ENCODE data around the gene ABCC6. TPM values are rescaled to one million over a fixed set of nuclear protein-coding genes. Genes with fewer than 3 reads are reported as not detected.
"Not testable (repeated sequence)": the region's sequence is repeated elsewhere in the genome, so short reads cannot be mapped to it uniquely, and the experiment has no call there.

ABCC6 gene
- total RNA-seq, 1 experiment from 2014 or later, result not detected

DNA sequence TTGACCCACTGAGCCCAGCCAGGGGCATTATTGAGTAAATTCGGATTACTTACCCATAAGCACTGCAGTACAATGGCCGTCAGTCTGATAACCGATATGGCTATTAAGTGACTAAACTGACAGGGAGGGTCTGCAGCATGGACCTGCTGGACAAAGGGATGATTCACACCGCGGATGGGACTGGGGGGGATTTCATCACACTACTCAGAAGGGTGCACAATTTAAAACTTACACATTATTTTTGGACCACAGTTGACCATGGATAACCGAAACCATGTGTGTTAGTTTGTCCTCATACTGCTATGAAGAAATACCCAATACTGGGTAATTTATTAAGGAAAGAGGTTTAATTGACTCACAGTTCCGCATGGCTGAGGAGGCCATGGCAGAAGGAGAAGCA lies 106.5 kb downstream of the ABCC6 start:
- no peak for DNase-seq (ENCODE audit: low read depth)

DNA sequence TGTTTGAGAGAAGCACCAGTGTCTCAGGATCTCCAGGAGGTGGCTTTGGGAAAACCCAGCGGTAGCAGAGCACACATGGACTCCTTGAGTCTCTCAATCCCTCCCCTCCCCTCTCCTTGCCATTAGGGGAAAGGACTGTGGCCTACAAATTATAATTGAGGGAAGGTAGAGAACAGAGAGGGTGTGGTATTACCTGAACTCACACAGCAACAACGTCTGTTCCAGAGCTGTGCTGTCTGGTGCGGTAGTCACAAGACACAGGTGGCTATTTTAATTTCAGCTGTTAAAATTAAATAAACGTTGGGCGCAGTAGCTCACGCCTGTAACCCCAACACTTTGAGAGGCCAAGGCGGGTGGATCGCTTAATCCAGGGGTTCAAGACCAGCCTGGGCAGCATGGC lies 110.2 kb downstream of the ABCC6 start:
- no peak for DNase-seq (ENCODE audit: low read depth)

DNA sequence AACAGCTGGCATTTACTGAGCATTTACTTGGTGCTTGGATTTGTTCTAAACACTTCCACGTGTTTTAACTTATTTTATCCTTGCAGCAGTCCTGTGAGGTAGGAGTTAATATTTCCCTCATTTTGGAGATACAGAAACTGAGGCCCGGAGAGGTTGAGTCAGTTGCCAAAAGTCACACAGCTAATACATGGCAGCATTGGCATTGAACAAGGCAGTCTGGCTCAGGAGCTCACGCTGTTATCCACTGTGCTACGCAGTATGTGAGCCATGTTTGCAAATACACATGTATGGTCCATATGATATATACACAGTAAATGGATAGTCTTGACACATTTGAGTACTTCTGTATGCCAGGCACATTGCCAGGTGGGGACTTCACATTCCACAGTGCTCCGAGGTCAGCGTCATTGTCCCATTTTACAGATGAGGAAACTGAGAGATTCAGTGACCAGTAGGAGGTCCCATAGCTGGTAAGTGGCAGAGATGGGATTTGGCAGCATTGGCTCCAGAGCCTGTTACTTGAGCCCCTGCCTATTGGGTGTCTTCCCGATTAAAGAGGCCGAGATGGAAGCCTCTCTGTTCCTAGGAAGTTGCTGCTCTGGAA lies 110.7 kb downstream of the ABCC6 start:
- no peak for DNase-seq (ENCODE audit: low read depth)

DNA sequence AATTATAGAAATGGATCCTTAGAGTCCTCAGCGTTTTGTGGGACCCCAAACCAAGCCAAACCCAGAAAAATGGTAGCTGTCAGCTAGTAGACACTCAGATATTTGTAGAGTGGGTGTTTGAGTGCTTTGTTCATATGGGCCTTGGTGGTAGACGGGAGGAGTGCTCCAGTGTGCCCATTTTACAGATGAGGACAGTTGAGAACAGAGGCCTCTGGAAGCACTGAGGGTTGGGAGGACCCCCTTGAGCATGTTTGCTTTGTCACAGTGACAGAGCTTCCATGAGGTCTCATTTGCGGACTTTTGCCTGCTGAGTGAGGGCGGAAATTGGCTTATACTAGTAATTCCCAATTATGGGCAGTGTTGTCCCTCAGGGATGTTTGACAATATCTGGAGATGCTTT lies 111.7 kb downstream of the ABCC6 start:
- no peak for DNase-seq (ENCODE audit: low read depth)

DNA sequence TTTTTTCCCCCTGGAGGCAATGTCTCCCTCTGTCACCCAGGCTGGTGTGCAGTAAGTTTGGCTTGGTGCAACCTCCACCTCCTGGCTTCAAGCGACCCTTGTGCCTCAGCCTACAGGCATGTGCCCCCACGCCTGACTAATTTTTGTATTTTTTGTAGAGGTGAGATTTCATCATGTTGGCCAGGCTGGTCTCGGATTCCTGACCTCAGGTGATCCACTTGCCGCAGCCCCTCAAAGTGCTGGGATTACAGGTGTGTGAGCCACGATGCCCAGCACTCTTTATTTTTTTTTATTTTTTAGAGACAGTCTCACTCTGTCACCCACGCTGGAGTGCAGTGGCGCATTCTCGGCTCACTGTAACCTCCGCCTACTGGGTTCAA lies 113.2 kb downstream of the ABCC6 start:
- no peak for DNase-seq (ENCODE audit: low read depth)

DNA sequence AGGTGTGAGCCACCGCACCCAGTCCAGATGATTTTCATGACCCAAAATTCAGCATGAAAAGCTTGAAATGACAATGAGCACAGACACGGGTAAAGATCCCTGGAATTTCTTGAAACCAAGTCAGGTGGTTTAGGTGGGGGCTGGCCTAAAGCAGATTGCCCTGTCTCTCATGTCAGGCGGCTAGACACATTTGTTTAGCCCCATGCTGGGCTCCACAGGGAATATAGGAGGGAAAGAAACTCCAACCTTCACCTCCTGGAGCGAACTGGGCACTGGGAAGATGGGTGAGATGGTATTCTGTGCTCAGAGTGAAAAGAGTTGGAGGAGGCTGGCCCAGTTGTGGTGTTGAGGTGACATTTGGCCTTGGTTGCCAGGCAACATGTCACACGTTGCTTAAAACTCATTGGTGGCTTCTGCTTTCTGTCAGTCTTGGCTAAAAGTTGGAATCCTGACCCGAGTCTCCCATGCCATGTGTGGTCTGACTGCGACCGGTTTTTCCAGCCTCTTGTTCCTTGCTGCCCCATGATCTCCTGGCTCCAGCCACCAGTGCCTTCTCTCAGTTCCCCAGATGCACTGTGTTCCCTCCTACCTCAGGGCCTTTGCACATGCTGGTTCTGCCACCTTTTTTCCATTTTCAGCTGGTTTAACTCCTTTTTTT lies 113.7 kb downstream of the ABCC6 start:
- no peak for DNase-seq (ENCODE audit: low read depth)

DNA sequence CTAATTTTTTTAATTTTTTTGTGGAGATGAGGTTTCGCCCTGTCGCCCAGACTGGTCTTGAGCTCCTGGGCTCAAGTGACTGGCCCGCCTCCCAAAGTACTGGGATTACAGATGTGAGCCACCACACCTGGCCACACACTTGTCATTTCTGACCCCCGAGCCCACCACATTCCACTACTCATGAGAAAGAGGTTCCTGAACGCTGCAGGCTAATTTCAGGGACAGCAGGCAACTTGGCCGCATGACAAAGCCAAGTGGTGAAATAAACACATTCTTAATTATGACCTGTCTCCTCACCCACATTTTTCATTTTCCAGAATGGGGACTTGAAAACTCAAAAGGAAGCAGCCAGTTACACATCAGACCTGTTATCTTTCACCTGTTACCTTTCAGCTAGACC lies 114.5 kb downstream of the ABCC6 start:
- DNase-seq (ENCODE audit: low read depth), result no peak

DNA sequence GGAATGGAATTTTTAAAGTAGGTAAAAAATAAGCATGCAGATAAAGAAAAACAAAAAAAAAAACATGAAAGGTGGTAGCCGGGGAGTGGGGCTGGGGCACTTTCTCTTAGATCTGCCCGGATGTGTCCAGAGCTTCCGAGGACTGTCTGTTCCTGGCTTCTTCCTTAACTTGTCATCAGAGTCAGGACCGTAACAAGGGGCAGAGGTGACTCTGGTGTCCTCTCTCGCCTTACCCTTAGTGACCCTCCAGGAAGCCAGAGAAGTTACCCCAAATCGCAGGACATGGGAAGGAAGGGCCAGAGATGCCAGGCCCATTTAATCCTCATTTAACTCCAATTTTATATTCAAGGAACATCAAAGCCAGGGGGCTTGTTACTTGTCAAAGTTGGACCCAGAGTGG lies 115.5 kb downstream of the ABCC6 start:
- no peak for DNase-seq (ENCODE audit: low read depth)

DNA sequence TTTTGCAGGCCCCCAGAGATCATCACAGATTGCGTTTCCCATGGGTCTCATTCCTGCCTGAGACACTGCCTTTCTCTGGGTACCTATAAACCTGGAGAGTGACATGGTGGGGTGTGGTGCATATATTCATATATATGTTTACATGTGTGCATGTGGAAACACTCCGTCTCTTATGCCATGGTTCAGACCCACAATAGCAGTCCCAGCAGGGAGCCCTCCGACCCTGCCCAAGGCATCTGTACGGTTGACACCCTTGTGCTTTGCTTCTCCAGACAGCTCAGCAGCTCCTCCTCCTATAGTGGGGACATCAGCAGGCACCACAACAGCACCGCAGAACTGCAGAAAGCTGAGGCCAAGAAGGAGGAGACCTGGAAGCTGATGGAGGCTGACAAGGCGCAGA lies 116.8 kb downstream of the ABCC6 start:
- DNase-seq (ENCODE audit: low read depth), result no peak

DNA sequence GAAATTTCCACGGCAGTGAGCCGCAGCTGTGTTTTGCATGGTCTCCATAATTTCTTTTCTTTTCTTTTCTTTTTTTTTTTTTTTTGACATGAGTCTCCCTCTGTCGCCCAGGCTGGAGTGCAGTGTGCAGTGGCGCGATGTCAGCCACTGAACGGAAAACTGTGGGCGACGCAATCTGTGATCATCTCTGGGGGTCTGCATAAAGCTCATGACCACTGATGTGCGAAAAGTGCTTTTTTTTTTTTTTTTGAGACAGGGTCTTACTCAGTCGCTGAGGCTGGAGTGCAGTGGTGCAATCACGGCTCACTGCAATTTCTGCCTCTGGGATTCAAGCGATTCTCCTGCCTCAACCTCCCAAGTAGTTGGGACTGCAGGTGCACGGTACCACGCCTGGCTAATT lies 117.6 kb downstream of the ABCC6 start:
- DNase-seq (ENCODE audit: low read depth), result no peak

DNA sequence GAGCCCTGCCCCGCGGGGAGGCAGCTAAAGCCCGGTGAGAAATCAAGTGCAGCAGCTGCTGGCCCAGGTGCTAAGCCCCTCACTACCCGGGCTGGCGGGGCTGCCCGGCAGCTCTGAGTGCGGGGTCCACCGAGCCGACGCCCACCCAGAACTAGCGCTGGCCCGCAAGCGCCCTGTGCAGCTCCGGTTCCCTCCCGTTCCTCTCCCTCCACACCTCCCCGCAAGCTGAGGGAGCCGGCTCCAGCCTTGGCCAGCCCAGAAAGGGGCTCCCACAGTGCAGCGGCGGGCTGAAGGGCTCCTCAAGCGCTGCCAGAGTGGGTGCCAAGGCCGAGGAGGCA lies 118.5 kb downstream of the ABCC6 start:
- not testable (repeated sequence) for DNase-seq (ENCODE audit: low read depth)

DNA sequence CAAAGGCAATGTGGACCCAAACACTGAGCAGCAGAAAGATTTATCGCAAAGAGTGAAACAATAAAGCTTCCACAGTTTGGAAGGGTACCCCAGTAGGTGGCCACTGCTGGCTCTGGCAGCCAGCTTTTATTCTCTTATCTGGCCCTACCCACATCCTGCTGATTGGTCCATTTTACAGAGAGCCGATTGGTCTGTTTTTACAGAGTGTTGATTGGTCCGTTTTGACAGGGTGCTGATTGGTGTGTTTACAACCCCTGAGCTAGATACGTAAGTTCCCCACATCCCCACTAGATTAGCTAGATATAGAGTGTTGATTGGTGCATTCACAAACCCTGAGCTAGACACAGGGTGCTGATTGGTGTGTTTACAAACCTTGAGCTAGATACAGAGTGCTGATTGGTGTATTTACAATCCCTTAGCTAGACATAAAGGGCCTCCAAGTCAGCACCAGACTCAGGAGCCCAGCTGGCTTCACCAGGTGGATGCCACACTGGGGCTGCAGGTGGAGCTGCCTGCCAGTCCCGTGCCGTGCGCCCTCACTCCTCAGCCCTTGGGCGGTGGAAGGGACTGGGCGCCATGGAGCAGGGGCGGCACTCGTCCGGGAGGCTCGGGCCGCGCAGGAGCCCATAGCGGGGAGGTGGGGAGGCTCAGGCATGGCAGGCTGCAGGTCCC lies 119.0 kb downstream of the ABCC6 start:
- not testable (repeated sequence) for DNase-seq (ENCODE audit: low read depth)

DNA sequence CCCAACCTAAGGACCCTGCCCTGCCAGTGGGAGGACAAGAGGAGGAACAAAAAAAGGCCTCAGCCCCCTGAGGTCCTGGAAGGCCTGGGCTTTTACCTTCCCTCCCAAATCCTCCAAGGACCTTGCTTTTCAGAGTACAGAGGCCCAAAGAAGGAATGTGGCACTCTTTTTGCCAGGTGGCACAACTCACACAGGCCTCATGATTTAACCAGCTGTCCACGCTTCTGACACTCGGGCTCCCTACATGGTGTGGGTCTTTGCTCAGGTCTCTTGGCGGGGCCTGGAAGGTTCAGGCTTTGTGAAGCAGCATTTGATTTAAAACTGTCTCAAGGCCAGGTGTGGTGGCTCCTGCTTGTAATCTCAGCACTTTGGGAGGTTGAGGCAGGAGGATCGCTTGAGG lies 120.6 kb downstream of the ABCC6 start:
- no peak for DNase-seq (ENCODE audit: low read depth)

DNA sequence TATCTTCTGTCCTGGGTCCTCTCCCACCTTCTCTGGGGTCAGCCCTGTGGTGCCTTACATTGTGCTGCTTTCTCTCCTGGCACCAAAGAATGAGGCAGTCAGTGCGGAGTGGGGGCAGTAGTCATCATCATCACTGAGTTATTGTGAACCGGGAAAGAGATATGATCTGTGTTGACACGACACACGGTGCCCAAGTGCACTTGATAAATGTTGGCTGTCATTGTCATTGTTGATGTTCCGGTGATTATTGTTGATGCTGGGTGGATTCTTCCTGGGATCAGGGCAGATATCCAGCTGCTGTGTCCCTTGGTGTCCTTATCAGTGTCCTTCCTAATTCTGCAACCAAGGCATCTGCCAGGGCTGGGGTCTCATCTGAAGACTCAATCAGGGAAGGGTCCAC lies 121.7 kb downstream of the ABCC6 start:
- DNase-seq (ENCODE audit: low read depth), result no peak

DNA sequence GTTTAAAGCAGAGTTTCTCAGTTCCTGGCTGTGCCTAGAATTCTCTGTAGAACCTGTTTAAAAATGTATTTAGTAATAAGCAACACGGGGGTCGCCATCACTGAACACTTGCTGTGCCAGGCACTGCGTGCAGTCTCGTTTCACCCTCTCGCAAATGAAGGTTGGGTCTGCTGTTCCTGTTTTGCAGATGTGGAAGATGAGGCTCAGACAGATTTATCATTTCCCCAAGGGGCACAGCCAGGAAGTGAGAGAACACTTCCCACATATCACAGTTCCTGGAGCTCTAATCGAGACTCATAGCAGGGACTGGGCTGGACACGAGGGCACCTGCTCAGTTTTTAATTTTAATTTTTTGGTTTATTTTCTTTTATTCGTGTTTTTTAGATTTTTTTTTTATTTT lies 122.7 kb downstream of the ABCC6 start:
- DNase-seq (ENCODE audit: low read depth), result no peak

DNA sequence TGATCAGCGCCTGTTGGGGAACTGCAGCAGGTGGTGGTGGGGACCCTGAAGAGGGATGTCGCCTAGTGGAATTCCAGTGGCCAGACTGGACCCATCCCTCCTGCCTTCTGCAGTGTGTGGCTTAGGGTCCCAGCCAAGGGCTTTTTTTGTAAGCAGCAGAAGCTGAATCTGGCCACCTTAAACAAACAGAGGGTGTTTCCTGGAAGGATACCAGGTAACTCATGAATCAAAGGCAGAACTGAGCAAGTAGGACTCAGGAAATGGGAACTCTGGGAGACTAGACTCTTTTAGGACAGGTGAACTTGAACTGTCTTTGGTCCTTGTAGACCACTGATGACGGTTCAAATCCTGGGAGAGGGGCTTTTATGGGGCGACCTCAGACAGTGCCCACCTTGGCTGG lies 124.0 kb downstream of the ABCC6 start:
- no peak for DNase-seq (ENCODE audit: low read depth)

Other genes starting within 250 kb of the ABCC6 start
- 14.5 and 22.4 TPM in 2 replicates for gene NOMO3, start 9.0 kb upstream of the ABCC6 start, total RNA-seq (2014; rRNA removed; shearing (Covaris generic))
- 0.43 and 4.8 TPM in 2 replicates for gene NPIPA7, start 155.6 kb upstream of the ABCC6 start, total RNA-seq (2014; rRNA removed; shearing (Covaris generic))

All from HT1080 (cell line).